ENCODE data around the gene ABHD16A. TPM values are rescaled to one million over a fixed set of nuclear protein-coding genes. Genes with fewer than 3 reads are reported as not detected.
A peak's percentile ranks its signal among the peaks of the same experiment; 100 is the strongest.

Gene ABHD16A
- polyA plus RNA-seq, 2 of the 4 experiments (the other 2 are of a cell fraction) = 16.6 to 22.3 TPM

GRCh38 chr6:31702819-31703716 is at the start of gene ABHD16A (continued):
- TF ChIP-seq, protein P1, sequence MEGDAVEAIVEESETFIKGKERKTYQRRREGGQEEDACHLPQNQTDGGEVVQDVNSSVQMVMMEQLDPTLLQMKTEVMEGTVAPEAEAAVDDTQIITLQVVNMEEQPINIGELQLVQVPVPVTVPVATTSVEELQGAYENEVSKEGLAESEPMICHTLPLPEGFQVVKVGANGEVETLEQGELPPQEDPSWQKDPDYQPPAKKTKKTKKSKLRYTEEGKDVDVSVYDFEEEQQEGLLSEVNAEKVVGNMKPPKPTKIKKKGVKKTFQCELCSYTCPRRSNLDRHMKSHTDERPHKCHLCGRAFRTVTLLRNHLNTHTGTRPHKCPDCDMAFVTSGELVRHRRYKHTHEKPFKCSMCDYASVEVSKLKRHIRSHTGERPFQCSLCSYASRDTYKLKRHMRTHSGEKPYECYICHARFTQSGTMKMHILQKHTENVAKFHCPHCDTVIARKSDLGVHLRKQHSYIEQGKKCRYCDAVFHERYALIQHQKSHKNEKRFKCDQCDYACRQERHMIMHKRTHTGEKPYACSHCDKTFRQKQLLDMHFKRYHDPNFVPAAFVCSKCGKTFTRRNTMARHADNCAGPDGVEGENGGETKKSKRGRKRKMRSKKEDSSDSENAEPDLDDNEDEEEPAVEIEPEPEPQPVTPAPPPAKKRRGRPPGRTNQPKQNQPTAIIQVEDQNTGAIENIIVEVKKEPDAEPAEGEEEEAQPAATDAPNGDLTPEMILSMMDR (IDR thresholded peaks at IDR 0.05) = no peak
- no peak for TF ChIP-seq KDM5A (IDR thresholded peaks at IDR 0.05)
- no peak for TF ChIP-seq RAD21 (conservative IDR thresholded peaks at IDR 0.05 in 1 of 2, IDR thresholded peaks at IDR 0.05 in 1 of 2)
- no peak for TF ChIP-seq SREBF2 (IDR thresholded peaks at IDR 0.05)
- TF ChIP-seq KDM1A (IDR thresholded peaks at IDR 0.05; ENCODE audit: low read depth) = no peak
- no peak for TF ChIP-seq REST (IDR thresholded peaks at IDR 0.05)
- TF ChIP-seq GATA3 (IDR thresholded peaks at IDR 0.05; ENCODE audit: borderline replicate concordance) = peak; percentile 46; the same call in 1 of the 2 replicates
- no peak for TF ChIP-seq RARB (CRISPR knock-in tag; IDR thresholded peaks at IDR 0.05)
- no peak for TF ChIP-seq FOXS1 (CRISPR knock-in tag; IDR thresholded peaks at IDR 0.05)
- TF ChIP-seq CBX2 (IDR thresholded peaks at IDR 0.05; ENCODE audit: borderline replicate concordance, low read depth) = no peak
- no peak for TF ChIP-seq E2F6 (IDR thresholded peaks at IDR 0.05; ENCODE audit: borderline replicate concordance, low read depth)

GRCh38 chr6:31752739-31753319 is 49.7 kb upstream of the ABHD16A start:
- ChIA-PET CTCF (interaction anchor here (0.7 to 2.9 kb wide), 8 partner anchors 17 to 135 kb away, joined by 3 to 12 read pairs (median 4); partner anchors contain the start of gene MPIG6B), POLR2A (interaction anchor here (0.6 to 1.3 kb wide), 4 partner anchors 13 to 75 kb away, joined by 3 to 5 read pairs (median 3); partner anchors contain the start of genes CLIC1, HSPA1A, HSPA1B and HSPA1L)
- Histone ChIP-seq H3K4me2 (peak overlapping the region; percentile 51), H3K4me1 (peaks cover 13% of the 10 kb centered on the region), H3K9me3 (no peaks in the 10 kb centered on the region), H3K27ac (peak overlapping the region in 1 of 2 experiments; percentile 53; a peak in 2 of 6 replicates), H3K4me3 (no peak overlapping the region)
- peak; percentile 90 to 94 for ATAC-seq
- TF ChIP-seq FOSL2 (IDR thresholded peaks at IDR 0.05) (no peak), FOSL2 (CRISPR knock-in tag; IDR thresholded peaks at IDR 0.05) (peak; percentile 35; the same call in 1 of the 2 replicates), MAFK (IDR thresholded peaks at IDR 0.05; ENCODE audit: partially characterized antibody) (no peak)
- DNase-seq (ENCODE audit: low read depth in 1 of 2, low spot score in 1 of 2) = peak in 1 of 2 experiments; percentile 37
- FAIRE-seq = no peak
- 40% methylated on average over 8 of the region's 8 CpGs for WGBS (ENCODE audit: missing lambda C conversion rate)

DNA sequence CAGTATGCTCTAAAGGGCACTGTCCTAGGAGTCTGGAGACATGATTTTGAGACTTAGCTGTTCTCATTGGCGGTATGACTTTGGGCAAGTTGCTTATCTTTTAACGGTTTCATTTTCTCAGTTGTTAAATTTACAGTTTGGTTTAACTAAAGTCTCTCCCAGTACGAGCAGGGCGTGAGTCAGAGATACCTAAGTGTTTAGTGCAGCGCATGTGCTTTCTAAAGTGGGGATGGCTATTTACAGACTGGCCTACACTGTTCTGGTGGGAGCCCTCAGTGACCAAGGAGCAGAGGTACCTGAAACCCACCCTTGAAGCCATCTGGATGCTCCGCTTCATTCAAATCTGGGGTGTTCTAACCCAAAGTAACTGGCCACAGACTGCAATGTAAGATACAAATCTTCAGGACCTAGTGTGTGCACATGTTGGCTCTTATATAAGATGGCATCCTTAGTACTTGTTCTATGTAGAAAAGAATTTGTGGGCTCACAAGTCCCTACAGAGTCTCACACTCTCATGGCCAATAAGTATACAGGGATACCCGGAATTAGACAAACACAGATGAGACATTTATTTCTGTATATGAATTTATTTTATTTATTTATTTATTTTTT is 47.4 kb upstream of the ABHD16A start:
- ATAC-seq (no peak), DNase-seq (ENCODE audit: low read depth in 1 of 2, low spot score in 1 of 2) (no peak), FAIRE-seq (no peak)
- Histone ChIP-seq H3K9me3 (no peaks in the 10 kb centered on the region), H3K4me3 (no peak overlapping the region), H3K27ac (no peak overlapping the region), H3K4me2 (no peak overlapping the region), H3K4me1 (peaks cover 13% of the 10 kb centered on the region)
- POLR2A ChIA-PET = no interaction called here
- CTCF ChIA-PET = no interaction called here
- no peak for TF ChIP-seq EHMT2 (IDR thresholded peaks at IDR 0.05; ENCODE audit: low read depth)
- no peak for TF ChIP-seq SMC3 (IDR thresholded peaks at IDR 0.05)
- TF ChIP-seq, protein P2, sequence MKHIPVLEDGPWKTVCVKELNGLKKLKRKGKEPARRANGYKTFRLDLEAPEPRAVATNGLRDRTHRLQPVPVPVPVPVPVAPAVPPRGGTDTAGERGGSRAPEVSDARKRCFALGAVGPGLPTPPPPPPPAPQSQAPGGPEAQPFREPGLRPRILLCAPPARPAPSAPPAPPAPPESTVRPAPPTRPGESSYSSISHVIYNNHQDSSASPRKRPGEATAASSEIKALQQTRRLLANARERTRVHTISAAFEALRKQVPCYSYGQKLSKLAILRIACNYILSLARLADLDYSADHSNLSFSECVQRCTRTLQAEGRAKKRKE (CRISPR knock-in tag; IDR thresholded peaks at IDR 0.05; ENCODE audit: low read depth) = no peak
- TF ChIP-seq JUN (IDR thresholded peaks at IDR 0.05) = no peak
- no peak for TF ChIP-seq HEYL (CRISPR knock-in tag; IDR thresholded peaks at IDR 0.05)
- no peak for TF ChIP-seq POLR2A (IDR thresholded peaks at IDR 0.05; ENCODE audit: low read length)
- no peak for TF ChIP-seq FOXS1 (CRISPR knock-in tag; IDR thresholded peaks at IDR 0.05)
- TF ChIP-seq CBX8 (IDR thresholded peaks at IDR 0.05) = no peak
- no peak for TF ChIP-seq TFCP2L1 (CRISPR knock-in tag; IDR thresholded peaks at IDR 0.05)
- TF ChIP-seq FOSB (CRISPR knock-in tag; IDR thresholded peaks at IDR 0.05) = no peak
- WGBS (ENCODE audit: missing lambda C conversion rate) = 78% methylated on average over 7 of the region's 7 CpGs

Measured in A549 (cell line).